ENCODE data around the gene BYSL.

DNA sequence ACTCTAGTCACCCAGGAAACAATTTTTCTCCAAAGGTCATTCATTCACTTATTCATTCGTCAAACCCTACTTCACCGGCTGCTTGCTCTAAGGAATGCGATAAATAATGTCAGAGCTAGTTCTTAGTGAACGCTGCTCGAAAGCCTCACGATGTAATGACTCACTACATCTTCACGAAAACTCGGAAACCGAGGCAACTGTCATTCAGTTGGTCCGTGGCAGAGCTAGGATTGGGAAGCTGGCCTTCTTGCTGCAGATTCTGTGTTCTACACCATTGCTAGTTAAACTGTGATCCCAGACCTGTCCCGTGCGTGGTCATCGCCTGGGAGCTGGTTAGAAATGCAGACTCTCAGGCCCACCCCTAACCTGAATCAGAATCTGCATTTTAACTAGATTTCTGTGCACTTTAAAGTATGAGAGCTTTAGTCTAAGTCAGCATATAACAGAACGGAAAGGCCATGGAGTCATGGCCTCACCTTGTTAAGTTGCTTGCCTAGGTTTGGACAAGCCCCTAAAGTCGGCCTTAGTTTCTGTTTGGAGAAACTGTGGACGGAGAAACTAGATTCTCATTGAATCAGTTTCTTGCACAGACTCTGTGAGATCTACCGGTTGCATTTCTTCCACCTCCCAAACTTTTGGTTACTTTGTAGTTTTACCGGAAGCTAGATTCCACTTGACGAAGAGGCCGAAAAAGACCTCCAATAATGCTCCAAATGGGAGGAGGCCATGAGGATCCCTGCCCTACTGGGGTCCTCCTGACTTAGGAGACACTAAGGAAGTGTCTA is 21.0 kb downstream of the BYSL start:
- no peak for TF ChIP-seq POLR2A (IDR thresholded peaks at IDR 0.05)
- TF ChIP-seq, protein P1, sequence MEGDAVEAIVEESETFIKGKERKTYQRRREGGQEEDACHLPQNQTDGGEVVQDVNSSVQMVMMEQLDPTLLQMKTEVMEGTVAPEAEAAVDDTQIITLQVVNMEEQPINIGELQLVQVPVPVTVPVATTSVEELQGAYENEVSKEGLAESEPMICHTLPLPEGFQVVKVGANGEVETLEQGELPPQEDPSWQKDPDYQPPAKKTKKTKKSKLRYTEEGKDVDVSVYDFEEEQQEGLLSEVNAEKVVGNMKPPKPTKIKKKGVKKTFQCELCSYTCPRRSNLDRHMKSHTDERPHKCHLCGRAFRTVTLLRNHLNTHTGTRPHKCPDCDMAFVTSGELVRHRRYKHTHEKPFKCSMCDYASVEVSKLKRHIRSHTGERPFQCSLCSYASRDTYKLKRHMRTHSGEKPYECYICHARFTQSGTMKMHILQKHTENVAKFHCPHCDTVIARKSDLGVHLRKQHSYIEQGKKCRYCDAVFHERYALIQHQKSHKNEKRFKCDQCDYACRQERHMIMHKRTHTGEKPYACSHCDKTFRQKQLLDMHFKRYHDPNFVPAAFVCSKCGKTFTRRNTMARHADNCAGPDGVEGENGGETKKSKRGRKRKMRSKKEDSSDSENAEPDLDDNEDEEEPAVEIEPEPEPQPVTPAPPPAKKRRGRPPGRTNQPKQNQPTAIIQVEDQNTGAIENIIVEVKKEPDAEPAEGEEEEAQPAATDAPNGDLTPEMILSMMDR (IDR thresholded peaks at IDR 0.05) = no peak
